ENCODE data around the gene ZNF136. TPM values are rescaled to one million over a fixed set of nuclear protein-coding genes. Genes with fewer than 3 reads are reported as not detected.

The ZNF136 gene
- total RNA-seq, 1 experiment from 2014 or later: 6.7 TPM

GRCh38 chr19:12139885-12140544 is 22.9 kb upstream of the ZNF136 start, which contains the start of gene ZNF20 (continued):
- TF ChIP-seq E2F1 (CRISPR knock-in tag; IDR thresholded peaks at IDR 0.05) (no peak), ZNF532 (CRISPR knock-in tag; IDR thresholded peaks at IDR 0.05; ENCODE audit: borderline replicate concordance) (no peak), NR1H2 (CRISPR knock-in tag; IDR thresholded peaks at IDR 0.05) (no peak), ELF4 (CRISPR knock-in tag; IDR thresholded peaks at IDR 0.05; ENCODE audit: low read depth) (0 out of 2 replicates have a peak, but pooled peaks have one; percentile 13), ERG (CRISPR knock-in tag; IDR thresholded peaks at IDR 0.05) (no peak), FOXJ3 (CRISPR knock-in tag; IDR thresholded peaks at IDR 0.05; ENCODE audit: borderline replicate concordance) (0 out of 2 replicates have a peak, but pooled peaks have one; percentile 34)

- Mint-ChIP-seq H3K27ac (peak overlapping the region; percentile 86), H3K4me3 (peak overlapping the region; percentile 94), H3K9me3 (peaks cover 13% of the 10 kb centered on the region), H3K36me3 (peaks cover 33% of the 10 kb centered on the region), H3K27me3 (ENCODE audit: low read depth) (no peaks in the 10 kb centered on the region), H3K4me1 (peaks cover 30% of the 10 kb centered on the region)
- peak; percentile 61 for ATAC-seq
- DNase-seq (ENCODE audit: low spot score): peak; percentile 90
- ChIA-PET CTCF (interaction anchor here (0.5 to 2.5 kb wide), 46 partner anchors 8 to 825 kb away, joined by 3 to 84 read pairs (median 6); partner anchors contain the start of genes ZNF136, ZNF433, ZNF439 and ZNF442), POLR2A (interaction anchor here (0.5 to 2.5 kb wide), 23 partner anchors 10 to 732 kb away, joined by 3 to 17 read pairs (median 4); partner anchors contain the start of genes ZNF136, ZNF433, ZNF439 and ZNF442)
- TF ChIP-seq TEAD1 (CRISPR knock-in tag; IDR thresholded peaks at IDR 0.05) (0 out of 2 replicates have a peak, but pooled peaks have one; percentile 48), USF2 (CRISPR knock-in tag; IDR thresholded peaks at IDR 0.05) (0 out of 2 replicates have a peak, but pooled peaks have one; percentile 13), PRDM15 (CRISPR knock-in tag; IDR thresholded peaks at IDR 0.05) (peak; percentile 69), ARID4B (CRISPR knock-in tag; IDR thresholded peaks at IDR 0.05; ENCODE audit: borderline replicate concordance) (no peak), ZNF671 (CRISPR knock-in tag; IDR thresholded peaks at IDR 0.05) (0 out of 2 replicates have a peak, but pooled peaks have one; percentile 47), MAX (CRISPR knock-in tag; IDR thresholded peaks at IDR 0.05) (0 out of 2 replicates have a peak, but pooled peaks have one; percentile 38), ZMAT4 (CRISPR knock-in tag; IDR thresholded peaks at IDR 0.05) (0 out of 2 replicates have a peak, but pooled peaks have one; percentile 24)
Measured at GRCh38 chr19:12140545-12141404, 22.1 kb upstream of the ZNF136 start.
